G401.6 (cell line): Measurements from ENCODE around the gene CAT.

Experiments used
- FAIRE-seq: peaks from 2 replicates; lab custom pipeline; 2012; peaks lifted over from hg19 to GRCh38; lab: Jason Lieb, UNC

Gene CAT

DNA sequence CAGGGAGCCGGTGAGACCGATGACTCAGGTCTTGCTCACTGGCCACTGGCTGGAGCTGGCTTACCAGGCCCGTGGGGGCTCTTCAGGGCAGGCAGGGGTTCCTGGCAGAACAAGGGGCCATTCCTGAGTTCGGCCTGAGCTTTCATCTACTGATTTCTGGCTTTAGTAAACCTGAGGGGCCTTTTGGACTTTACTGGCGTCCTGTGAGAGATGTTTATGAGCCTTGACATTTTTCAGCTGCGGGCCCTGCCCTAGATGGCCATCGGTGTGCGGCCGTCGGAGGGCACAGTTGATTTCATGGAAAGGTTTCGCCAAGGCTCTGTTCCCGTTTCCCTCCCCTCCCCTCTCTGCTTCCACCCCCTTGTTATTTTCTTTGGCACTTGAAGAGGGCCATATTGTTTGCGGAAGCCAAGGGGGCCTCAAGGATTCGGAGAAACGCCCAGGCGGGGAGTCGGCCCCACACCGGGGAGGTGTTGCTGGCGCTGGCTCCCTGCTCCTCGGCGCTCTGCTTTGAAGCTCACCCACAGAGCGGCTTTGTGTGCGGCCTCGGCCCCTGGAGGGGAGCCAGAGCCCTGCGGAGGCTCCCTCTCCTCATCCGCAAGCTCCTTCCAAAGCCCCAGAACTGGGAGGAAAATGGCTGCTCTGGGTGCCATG is 57.1 kb downstream of the CAT start:
- FAIRE-seq, result no peak

DNA sequence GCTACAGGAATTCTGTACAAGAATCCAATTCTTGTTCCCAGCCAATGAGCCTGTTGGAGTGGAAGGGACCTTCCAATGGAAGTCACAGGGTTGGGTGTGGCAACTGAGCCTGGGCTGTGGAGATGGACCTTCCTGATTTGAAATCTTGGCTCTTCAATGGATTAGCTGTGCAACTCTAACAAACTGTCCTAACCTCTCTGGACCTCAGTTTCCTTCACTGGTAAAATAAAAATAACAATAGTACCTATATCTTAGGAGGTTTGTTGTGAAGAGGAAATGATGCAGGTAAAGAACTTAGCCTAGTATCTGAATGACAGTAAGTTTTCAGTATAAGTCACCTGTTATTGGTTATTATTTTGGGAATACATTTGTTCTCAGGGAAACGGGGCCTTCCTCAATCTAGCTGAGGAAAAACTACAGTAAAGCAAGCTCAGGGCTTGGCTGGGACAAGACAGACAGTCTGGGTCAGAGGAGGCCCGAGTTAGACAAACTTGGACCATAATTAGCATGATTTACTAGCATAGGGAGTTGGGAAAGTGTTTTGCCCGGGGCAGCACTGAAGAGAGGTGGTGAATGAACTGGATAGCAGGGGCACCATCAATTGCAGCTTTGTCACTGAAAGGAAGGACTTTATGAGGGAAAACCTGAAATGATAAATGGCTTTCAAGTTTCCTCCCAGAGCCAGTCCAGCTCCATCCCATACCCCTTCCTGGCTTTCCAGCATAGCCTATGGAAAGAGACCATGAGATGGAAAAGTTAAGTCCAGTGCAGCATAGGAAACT is 61.2 kb downstream of the CAT start:
- FAIRE-seq, result no peak

DNA sequence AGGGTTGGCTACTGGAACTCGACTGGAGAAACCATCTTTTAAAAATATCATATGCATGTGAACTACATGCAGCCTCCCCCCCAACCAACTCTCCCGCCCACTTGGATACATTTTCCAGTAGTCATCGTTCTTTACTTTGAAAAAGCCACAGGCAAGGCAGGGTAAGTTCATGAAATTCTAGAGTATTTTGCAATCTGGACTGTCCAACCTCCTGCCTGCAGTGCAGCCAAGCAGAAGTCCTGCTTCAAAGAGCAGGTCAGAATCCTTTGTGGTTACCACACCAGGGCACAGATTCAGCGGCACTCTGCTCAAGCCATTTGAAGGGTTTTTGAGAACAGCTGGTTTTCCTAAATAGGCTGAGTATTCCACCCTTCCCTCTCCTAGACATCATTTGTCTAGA is 62.8 kb downstream of the CAT start:
- no peak for FAIRE-seq

DNA sequence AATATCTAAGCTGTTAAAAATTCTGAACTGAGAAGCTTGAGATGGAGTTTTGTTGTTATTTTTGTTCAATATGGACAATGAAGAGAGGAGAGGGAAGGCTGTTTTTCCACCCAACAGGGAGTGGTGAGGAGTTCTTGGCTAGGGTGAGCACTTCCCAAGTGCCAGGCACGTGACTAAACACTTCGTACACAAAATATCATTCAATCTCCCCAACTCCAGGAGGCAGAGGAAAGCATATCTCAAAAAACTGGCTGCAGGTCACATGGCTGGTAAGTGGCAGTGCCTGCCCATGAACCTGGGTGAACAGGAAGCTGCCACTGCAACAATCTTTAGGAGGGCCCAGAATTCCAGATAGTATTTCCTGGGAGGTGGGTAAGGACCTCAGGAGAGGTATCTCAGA is 63.2 kb downstream of the CAT start:
- no peak for FAIRE-seq

- no peak for FAIRE-seq
Observed at GRCh38 chr11:34502949-34503348, 64.2 kb downstream of the CAT start.

- FAIRE-seq, result no peak
Observed at GRCh38 chr11:34505874-34506273, 67.1 kb downstream of the CAT start.

DNA sequence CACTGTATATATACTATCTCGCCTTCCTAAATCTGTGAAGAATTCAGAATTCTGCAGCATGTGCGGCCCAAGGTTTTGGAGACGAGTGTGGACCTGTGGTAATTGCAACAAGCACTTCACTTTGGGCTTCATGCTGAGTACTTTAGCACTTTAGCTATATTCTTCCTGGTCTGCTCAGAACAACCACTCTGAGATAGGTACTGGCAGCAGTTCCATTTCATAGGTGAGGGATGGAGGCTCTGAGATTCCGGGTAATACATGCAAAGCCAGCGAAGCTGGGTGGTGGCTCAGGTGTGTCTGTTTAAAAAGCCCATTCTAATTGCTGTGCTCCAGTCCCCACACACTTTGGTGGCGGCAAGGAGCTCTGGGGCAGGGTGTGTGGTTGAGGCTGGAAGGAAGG is 68.4 kb downstream of the CAT start:
- no peak for FAIRE-seq

- no peak for FAIRE-seq
Observed at GRCh38 chr11:34507610-34508009, 68.9 kb downstream of the CAT start.

GRCh38 chr11:34508524-34508923 is 69.8 kb downstream of the CAT start:
- no peak for FAIRE-seq

GRCh38 chr11:34509336-34509876 is 70.7 kb downstream of the CAT start:
- FAIRE-seq, result no peak

- no peak for FAIRE-seq
Observed at GRCh38 chr11:34510218-34510617, 71.5 kb downstream of the CAT start.

- no peak for FAIRE-seq
Observed at GRCh38 chr11:34510673-34511072, 71.9 kb downstream of the CAT start.

GRCh38 chr11:34512840-34513681 is 74.3 kb downstream of the CAT start:
- no peak for FAIRE-seq

DNA sequence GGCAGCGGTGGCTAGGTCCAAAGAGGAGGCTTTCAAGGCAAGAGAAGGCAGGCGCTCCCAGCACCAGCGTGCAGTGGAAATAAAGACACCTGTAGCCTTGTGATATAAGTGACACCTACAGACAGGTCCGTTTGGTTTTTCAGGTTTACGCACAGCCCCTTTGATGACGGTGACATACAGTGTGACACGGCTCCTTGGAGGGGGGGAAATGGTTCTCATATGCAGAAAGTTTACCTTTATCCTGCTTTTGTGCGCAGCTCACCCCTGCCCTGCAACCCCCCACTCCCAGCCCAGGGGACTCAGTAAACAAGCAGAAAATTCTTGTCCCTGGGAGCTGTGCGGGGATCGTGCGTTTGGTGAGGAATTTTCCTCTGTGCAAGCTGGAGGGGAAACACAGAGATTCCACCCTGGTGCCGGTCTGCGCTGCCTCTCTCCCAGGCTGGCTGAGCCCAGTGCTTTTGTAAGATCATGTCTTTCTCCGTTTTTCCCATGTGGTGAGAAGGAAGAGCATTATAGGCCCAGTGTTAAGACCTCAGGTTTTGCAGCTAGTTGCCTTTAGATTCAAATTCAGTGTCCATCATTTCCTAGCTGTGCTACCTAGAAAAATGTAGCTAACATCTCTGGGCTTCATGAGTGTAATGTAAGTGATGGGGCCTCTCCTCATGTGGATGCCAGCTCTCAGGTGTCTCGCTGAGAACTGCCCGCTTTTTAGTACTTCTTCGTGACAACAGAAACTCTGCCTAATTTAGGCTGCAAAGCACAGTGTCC is 75.1 kb downstream of the CAT start, which contains the start of gene ELF5:
Gene ELF5 (minus strand): TSS at position 113 of the 768 bp plus-strand sequence. CDS start 8,045 bp downstream, outside the sequence.
- FAIRE-seq, result no peak

- no peak for FAIRE-seq
Observed at GRCh38 chr11:34514597-34514996, 75.9 kb downstream of the CAT start.

GRCh38 chr11:34516247-34517040 is 77.7 kb downstream of the CAT start:
- FAIRE-seq, result no peak

GRCh38 chr11:34519595-34520235 is 81.0 kb downstream of the CAT start:
- FAIRE-seq, result no peak

DNA sequence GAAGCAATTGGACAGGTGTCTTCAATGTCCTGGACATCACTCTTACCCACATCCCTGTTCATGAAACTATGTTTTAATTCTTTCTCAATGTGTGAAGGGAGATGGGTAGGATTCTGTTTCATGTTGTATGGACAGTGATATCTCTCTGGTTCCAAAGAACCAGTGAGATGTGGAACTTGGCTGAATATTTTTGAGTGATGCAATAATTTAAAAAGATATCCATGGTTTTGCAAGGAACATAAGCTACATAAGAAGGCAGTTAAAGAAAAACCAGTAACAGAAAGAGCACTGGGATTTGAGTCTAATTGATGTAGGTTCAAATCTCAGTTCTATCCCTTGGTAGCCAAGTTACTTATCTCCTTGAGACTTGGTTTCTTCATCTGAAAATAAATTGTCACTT is 82.5 kb downstream of the CAT start:
- no peak for FAIRE-seq
